ENCODE measurements around the gene WT1.
"Not testable (repeated sequence)": the region's sequence is repeated elsewhere in the genome, so short reads cannot be mapped to it uniquely, and the experiment has no call there.

Gene WT1

DNA sequence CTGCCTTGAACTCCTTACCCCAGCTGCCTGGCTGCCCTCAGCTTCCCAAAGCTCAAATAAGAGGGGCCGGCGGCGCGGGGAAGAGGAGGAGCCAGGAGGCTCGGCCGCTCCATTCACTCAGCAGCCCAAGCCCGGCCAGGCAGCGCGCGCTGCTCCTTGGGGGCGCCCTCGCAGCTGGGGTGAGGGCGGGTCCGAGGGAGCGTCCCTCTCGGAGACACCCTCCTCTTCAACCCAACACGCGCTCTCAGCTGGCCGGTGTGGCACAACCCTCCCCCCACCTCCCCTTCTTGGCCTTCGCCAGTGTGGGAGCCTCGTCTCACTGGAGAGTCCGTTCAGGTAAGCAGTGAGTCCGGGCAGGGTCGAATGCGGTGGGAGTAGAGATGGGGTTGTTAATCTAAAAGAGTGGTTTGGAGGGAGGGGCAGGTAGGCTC, at the start of gene WT1:
TSS of gene WT1 (minus strand) at position 29 of the 431 bp plus-strand sequence.
- peak; percentile 44 for DNase-seq (ENCODE audit: low spot score)
- TF ChIP-seq CTCF (IDR thresholded peaks at IDR 0.05; ENCODE audit: extremely low read depth, missing control alignments): no peak

- DNase-seq (ENCODE audit: low spot score): no peak
- TF ChIP-seq CTCF (IDR thresholded peaks at IDR 0.05; ENCODE audit: extremely low read depth, missing control alignments): no peak
These were observed 44.0 kb upstream of the WT1 start for GRCh38 chr11:32479291-32479690.

DNA sequence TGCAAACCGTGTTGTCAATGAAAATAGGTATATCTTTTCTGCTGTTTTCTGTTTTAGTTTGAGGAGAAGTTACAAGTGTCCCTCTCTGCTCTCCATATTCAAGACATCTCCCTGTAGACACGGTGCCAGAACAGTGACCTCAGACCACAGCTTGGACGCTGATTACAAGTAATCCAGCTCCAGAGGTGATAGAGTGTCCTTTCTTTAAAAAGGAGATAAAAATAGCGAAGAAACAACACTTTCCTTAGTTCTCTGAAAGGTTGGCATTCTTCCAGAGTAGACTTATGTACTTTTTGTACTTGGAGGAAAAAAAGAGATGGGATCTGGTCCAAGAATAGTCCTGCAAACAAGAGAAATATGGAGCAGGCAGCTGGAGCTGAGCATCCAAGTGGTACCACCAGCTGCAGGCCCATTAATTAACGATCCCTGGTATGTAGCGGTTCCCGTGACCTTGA, 43.0 kb upstream of the WT1 start:
- no peak for DNase-seq (ENCODE audit: low spot score)
- TF ChIP-seq CTCF (IDR thresholded peaks at IDR 0.05; ENCODE audit: extremely low read depth, missing control alignments): no peak

DNA sequence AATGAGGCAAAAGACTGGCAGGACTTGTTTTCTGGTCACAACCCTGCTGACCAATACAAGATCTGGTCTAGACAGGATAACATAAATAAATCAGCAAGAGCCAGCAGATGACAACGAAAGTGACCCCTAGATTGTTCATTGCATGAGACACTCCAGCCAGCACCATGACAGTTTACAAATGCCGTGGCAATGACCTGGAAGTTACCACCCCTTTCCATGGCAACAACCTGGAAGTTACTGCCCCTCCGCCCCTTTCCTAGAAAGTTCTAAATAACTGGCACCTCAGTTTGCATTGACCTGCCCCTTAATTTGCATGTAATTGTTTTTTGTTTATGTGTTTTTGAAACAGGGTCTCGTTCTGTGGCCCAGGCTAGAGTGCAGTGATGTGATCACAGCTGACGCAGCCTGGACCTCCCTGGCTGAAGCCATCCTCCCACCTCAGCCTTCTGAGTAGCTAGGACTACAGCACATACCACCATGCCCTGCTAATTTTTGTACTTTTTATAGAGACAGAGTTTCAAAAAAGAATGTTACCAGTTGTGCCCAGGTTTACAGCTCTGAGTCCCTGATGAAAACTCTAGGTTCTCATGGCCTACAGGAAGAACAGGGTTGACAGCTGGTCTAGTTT, 38.1 kb upstream of the WT1 start:
- DNase-seq (ENCODE audit: low spot score): no peak
- no peak for TF ChIP-seq CTCF (IDR thresholded peaks at IDR 0.05; ENCODE audit: extremely low read depth, missing control alignments)

DNA sequence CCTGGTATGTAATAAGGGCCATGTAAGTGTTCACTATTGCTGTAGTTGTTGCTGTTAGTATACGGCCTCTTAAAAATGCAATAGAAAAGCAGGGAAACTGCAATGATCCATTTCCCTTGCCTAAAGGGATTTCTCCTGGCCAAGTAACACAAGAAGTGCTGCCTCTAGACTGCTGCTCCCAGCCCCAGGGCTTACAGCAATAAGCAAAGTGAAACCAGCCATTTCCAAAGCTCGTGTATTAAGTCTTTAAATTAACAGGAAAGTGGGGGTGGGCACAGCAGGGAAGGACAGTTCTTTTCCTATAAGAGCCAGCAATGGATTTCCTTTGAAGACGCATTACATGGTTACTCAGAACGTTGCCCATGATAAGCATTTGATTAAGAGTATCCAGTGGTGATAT, 36.9 kb upstream of the WT1 start:
- no peak for DNase-seq (ENCODE audit: low spot score)
- no peak for TF ChIP-seq CTCF (IDR thresholded peaks at IDR 0.05; ENCODE audit: extremely low read depth, missing control alignments)

- DNase-seq (ENCODE audit: low spot score): not testable (repeated sequence)
These were observed 36.2 kb upstream of the WT1 start for GRCh38 chr11:32471544-32471943.

DNA sequence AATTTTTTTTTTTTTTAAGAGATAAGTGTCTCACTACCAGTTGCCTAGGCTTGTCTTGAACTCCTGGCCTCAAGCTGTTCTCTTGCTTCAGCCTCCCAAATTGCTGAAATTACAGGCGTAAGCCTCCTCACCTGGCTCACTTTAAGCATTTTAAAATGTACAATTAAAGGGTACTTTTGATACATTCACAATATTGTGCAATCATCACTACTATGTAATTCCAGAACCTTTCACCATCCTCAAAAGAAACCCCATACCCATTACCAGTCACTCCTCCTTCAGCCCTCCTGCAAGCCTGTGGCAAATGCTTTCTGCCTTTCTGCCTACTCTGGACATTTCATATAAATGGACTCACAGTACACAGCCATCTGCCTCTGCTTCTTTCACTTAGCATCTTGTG, 34.5 kb upstream of the WT1 start:
- DNase-seq (ENCODE audit: low spot score): no peak
- no peak for TF ChIP-seq CTCF (IDR thresholded peaks at IDR 0.05; ENCODE audit: extremely low read depth, missing control alignments)

- no peak for DNase-seq (ENCODE audit: low spot score)
- TF ChIP-seq CTCF (IDR thresholded peaks at IDR 0.05; ENCODE audit: extremely low read depth, missing control alignments): no peak
These were observed 31.1 kb upstream of the WT1 start for GRCh38 chr11:32466279-32466915.

Data from GM20000 (cell line).